Endodermal cell (in vitro differentiated cells): Measurements from ENCODE around the gene CUL4A. TPM values are rescaled to one million over a fixed set of nuclear protein-coding genes. Genes with fewer than 3 reads are reported as not detected.

ENCODE experiments used
- DNase-seq: peaks from one replicate; pipeline ENCODE4 v3.0.0-alpha.2; 2017
- H3K27ac ChIP-seq: 2 replicates; pipeline ENCODE4 v1.5.1; 2013; ENCODE audit warnings: mild to moderate bottlenecking, low read depth, low read length, moderate library complexity
- H3K27me3 ChIP-seq: 2 replicates; pipeline ENCODE4 v1.6.1; 2013; ENCODE audit warnings: mild to moderate bottlenecking, low read length, moderate library complexity; ENCODE audit not compliant: insufficient read depth, control insufficient read depth, poor library complexity, severe bottlenecking
- H3K36me3 ChIP-seq: 2 replicates; pipeline ENCODE4 v1.7.0; 2013; ENCODE audit warnings: mild to moderate bottlenecking, low read length, moderate library complexity; ENCODE audit not compliant: control insufficient read depth, insufficient read depth
- H3K4me1 ChIP-seq: one replicate; pipeline ENCODE4 v1.7.0; 2013; ENCODE audit warnings: low read length; ENCODE audit not compliant: control insufficient read depth, insufficient read depth
- H3K4me3 ChIP-seq: 2 replicates; pipeline ENCODE4 v1.5.1; 2013; ENCODE audit warnings: mild to moderate bottlenecking, low read length, moderate library complexity
- H3K9ac ChIP-seq: 2 replicates; pipeline ENCODE4 v1.6.1; 2013; ENCODE audit warnings: mild to moderate bottlenecking, low read length, moderate library complexity; ENCODE audit not compliant: poor library complexity, severe bottlenecking; ENCODE audit errors: extremely low read depth
- H3K9me3 ChIP-seq: 2 replicates; pipeline ENCODE4 v1.6.1; 2013; ENCODE audit warnings: mild to moderate bottlenecking, low read length, moderate library complexity; ENCODE audit not compliant: control insufficient read depth
- H3K27ac Mint-ChIP-seq: 2 replicates; pipeline ENCODE4 v1.8.0; 2020; ENCODE audit warnings: mixed read lengths
- H3K27me3 Mint-ChIP-seq: 2 replicates; pipeline ENCODE4 v1.8.0; 2021; ENCODE audit warnings: mild to moderate bottlenecking, mixed read lengths; ENCODE audit not compliant: insufficient read depth
- H3K36me3 Mint-ChIP-seq: 2 replicates; pipeline ENCODE4 v1.8.0; 2020; ENCODE audit warnings: low read depth, mixed read lengths
- H3K4me1 Mint-ChIP-seq: 2 replicates; pipeline ENCODE4 v1.8.0; 2020; ENCODE audit warnings: mixed read lengths
- H3K4me3 Mint-ChIP-seq: 2 replicates; pipeline ENCODE4 v1.8.0; 2020; ENCODE audit warnings: mild to moderate bottlenecking, moderate library complexity, mixed read lengths
- H3K9me3 Mint-ChIP-seq: 2 replicates; pipeline ENCODE4 v1.8.0; 2020; ENCODE audit warnings: mild to moderate bottlenecking, mixed read lengths
- WGBS, 2 experiments: methylation state at CpG; one replicate each; pipeline versions ENCODE4 v1.1.5 to v1.1.7; 2013; ENCODE audit warnings: missing lambda C conversion rate in 2 of 2, mixed read lengths in 1 of 2; ENCODE audit not compliant: insufficient coverage in 1 of 2, insufficient read length in 1 of 2; 5-methylcytosine and 5-hydroxymethylcytosine counted together
- total RNA-seq, 2 donors: library from RNA; stranded (reverse); fragmentation: NEBNext Ultra II Directional in 1 of 2; extraction: Animal tissue kit (Norgen Biotek cat#: 25700) in 1 of 2; gene quantifications; 2 replicates in 1 of 2; 3 replicates in 1 of 2; pipeline ENCODE4 v1.2.1, GENCODE V29; 2021
- TF ChIP-seq, protein P1 (sequence below): fragments of 200-600 bp; sonication (generic); conservative IDR thresholded peaks from 2 replicates; pipeline ENCODE4 v1.5.0; 2021; ENCODE audit warnings: antibody characterized with exemption, mild to moderate bottlenecking

Gene CUL4A
- total RNA-seq, 2 donors from 2014 or later: 92.9 to 99.4 TPM

DNA sequence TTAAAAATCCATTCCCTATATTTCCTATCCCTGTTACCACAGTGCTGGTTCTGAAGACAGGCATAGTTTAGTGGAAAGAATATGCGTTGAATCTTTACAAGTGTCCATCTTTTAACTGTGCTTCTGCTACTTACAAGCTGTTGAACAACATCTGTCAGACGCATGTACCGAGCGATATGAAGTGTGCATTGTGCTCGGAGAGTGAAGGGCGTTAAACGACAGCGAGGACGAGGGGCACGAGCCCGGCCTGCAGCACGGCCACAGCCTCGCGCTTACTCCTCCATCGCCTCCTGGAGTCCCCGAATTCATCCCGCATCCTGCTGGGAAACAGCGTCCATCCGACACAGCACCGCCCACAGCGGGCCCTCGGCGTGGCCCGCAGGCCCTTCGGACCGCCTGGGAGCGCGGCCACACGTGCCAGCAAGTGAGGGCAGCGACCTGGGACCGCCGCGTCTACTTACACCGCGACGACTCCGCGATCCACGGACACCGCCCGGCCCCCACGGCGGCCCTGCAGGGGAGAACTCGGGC is 1.5 kb upstream of the CUL4A start:
- Histone ChIP-seq H3K4me1 (no peaks in the 10 kb centered on the region), H3K9ac (peak overlapping the region; percentile 94), H3K4me3 (peak overlapping the region; percentile 100), H3K36me3 (peaks cover 56% of the 10 kb centered on the region), H3K9me3 (no peaks in the 10 kb centered on the region), H3K27ac (peak overlapping the region; percentile 95), H3K27me3 (no peaks in the 10 kb centered on the region)
- H3K4me1 Mint-ChIP-seq: peaks cover 39% of the 10 kb centered on the region
- TF ChIP-seq, protein P1, sequence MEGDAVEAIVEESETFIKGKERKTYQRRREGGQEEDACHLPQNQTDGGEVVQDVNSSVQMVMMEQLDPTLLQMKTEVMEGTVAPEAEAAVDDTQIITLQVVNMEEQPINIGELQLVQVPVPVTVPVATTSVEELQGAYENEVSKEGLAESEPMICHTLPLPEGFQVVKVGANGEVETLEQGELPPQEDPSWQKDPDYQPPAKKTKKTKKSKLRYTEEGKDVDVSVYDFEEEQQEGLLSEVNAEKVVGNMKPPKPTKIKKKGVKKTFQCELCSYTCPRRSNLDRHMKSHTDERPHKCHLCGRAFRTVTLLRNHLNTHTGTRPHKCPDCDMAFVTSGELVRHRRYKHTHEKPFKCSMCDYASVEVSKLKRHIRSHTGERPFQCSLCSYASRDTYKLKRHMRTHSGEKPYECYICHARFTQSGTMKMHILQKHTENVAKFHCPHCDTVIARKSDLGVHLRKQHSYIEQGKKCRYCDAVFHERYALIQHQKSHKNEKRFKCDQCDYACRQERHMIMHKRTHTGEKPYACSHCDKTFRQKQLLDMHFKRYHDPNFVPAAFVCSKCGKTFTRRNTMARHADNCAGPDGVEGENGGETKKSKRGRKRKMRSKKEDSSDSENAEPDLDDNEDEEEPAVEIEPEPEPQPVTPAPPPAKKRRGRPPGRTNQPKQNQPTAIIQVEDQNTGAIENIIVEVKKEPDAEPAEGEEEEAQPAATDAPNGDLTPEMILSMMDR: no peak
- peaks cover 37% of the 10 kb centered on the region for H3K36me3 Mint-ChIP-seq
- H3K9me3 Mint-ChIP-seq: no peaks in the 10 kb centered on the region
- WGBS, 2 experiments: 0 to 1% methylated on average over 32 to 44 of the region's 44 CpGs
- H3K27me3 Mint-ChIP-seq: no peaks in the 10 kb centered on the region
- H3K27ac Mint-ChIP-seq: peak overlapping the region; percentile 81
- DNase-seq: peak; percentile 76
- peak overlapping the region; percentile 84 for H3K4me3 Mint-ChIP-seq

DNA sequence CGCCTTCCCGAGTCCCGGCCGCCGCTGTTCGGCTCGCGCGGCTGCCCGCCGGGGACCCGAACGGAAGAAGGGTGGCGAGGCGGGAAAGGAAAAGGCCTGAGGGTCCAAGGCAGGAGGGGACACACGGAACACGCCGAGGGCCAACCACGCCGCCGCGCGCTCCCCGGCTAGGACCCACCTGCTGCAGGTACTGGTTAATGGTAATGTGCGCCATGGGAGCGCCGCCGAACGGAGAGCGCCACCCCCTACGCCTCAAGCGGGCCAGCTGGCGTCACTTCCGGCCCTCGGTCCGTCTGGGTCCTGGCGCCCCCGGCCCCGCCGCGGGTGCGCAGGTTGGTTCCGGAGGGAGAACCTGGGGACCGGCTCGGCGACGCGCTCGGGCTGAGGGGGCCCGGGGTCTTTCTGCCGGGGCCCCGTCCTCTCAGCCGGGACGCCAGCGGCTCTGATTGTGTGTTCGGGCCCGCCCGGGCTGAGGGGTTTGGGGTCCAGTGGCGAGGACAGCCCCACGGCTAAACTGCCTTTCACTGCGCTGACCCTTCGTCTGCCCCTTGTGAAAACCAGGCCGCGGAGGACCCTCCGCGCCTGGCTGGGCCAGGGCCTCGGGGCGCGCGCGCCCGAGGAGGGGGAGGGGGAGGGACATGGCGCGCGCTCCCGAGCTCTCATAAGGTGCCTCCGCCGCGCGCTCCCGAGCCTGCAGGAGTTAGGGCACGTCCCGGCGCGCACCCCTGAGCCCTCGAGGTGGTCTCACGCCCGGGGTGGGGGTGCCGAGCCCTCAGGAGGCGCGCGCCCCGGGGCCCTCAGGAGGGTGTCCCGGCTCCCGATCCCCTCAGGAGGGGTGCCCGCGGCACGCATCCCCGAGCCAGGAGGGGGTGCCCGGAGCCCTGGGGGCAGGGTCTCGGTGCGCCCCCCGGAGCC is 735 bp upstream of the CUL4A start, which contains the start of gene PCID2:
TSS of gene PCID2 (minus strand) at position 249 of the 915 bp plus-strand sequence. CDS start at position 214, 35 bp downstream.
- Histone ChIP-seq H3K4me1 (no peaks in the 10 kb centered on the region), H3K4me3 (peak within 1 kb of the TSS; percentile 100), H3K27ac (peak within 1 kb of the TSS; percentile 95), H3K36me3 (peaks cover 58% of the 10 kb centered on the region), H3K27me3 (no peaks in the 10 kb centered on the region), H3K9me3 (no peaks in the 10 kb centered on the region), H3K9ac (peak within 1 kb of the TSS; percentile 94)
- TF ChIP-seq, protein P1: peak; percentile 8
- no peaks in the 10 kb centered on the region for H3K9me3 Mint-ChIP-seq
- peak within 1 kb of the TSS; percentile 81 for H3K27ac Mint-ChIP-seq
- H3K27me3 Mint-ChIP-seq: no peaks in the 10 kb centered on the region
- H3K4me3 Mint-ChIP-seq: peak within 1 kb of the TSS; percentile 84
- peaks cover 39% of the 10 kb centered on the region for H3K4me1 Mint-ChIP-seq
- WGBS, 2 experiments: 0 to 1% methylated on average over 26 to 103 of the region's 103 CpGs
- peaks cover 40% of the 10 kb centered on the region for H3K36me3 Mint-ChIP-seq
- peak; percentile 97 for DNase-seq

DNA sequence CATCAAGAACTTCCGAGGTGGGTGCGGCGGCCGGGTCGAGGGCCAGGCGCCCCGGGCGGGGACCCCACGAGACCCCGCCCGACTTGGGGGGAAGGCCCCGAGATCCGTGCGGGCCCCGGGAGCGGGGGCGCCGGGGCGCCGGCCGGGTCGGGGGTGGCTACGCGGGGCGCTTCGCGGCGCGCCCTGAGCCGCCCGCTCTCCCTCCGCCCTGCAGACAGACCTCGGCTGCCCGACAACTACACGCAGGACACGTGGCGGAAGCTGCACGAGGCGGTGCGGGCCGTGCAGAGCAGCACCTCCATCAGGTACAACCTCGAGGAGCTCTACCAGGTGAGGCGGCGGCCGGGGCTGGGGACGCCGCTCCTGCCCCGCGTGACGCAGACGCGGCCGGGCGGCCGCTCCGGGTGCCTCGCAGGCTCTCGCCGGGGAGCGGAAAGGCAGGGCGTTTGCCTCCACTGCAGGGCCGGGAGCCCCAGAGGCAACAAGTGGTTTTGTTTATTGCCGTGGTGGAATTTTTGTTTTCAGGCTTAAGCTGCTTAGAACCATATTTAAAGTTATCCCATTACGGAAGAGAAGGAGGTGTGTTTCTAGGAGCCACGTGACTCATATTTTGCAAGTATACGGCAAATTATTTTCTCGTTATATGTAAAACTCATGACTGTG is 477 bp downstream of the CUL4A start:
- H3K27me3 ChIP-seq: no peaks in the 10 kb centered on the region
- DNase-seq: peak; percentile 88
- TF ChIP-seq, protein P1: peak; percentile 26
- H3K9me3 ChIP-seq: no peaks in the 10 kb centered on the region
- WGBS, 2 experiments: 0 to 1% methylated on average over 17 to 67 of the region's 67 CpGs
- peak overlapping the region; percentile 51 for H3K27ac ChIP-seq
- Mint-ChIP-seq H3K36me3 (peaks cover 46% of the 10 kb centered on the region), H3K27me3 (no peaks in the 10 kb centered on the region), H3K27ac (peak overlapping the region; percentile 90), H3K4me3 (peak overlapping the region; percentile 84), H3K4me1 (peaks cover 44% of the 10 kb centered on the region), H3K9me3 (no peaks in the 10 kb centered on the region)
- H3K4me1 ChIP-seq: no peaks in the 10 kb centered on the region
- peak overlapping the region; percentile 93 for H3K4me3 ChIP-seq
- H3K9ac ChIP-seq: peak overlapping the region; percentile 70
- H3K36me3 ChIP-seq: peaks cover 50% of the 10 kb centered on the region
